Left ventricle myocardium superior (tissue), 1 donor: Measurements from ENCODE around the gene CLSTN2. TPM values are rescaled to one million over a fixed set of nuclear protein-coding genes. Genes with fewer than 3 reads are reported as not detected.

Source experiments
- ATAC-seq: fragments of 200-7000 bp; cut with Tn5 transposase; one replicate; pipeline ENCODE4 v1.9.1; 2020; ENCODE audit warnings: mild to moderate bottlenecking, moderate library complexity
- DNase-seq: peaks from one replicate; pipeline ENCODE4 v3.0.0-alpha.2; 2020
- intact Hi-C: fragments of 100-400 bp; cut with micrococcal nuclease; formaldehyde crosslinking; loops from one replicate; pipeline ENCODE4 v1.11.0; 2022
- total RNA-seq: library from RNA; stranded (reverse); fragmentation: NEBNext Ultra II Directional; extraction: Animal tissue kit (Norgen Biotek cat#: 25700); gene quantifications from one replicate; pipeline ENCODE4 v1.2.1, GENCODE V29; 2021
- donor health status: DM: no; HTN: yes; CAD: no; lungs with severe emphysema.

Gene CLSTN2
- total RNA-seq, 1 donor from 2014 or later, result 4.9 TPM

DNA sequence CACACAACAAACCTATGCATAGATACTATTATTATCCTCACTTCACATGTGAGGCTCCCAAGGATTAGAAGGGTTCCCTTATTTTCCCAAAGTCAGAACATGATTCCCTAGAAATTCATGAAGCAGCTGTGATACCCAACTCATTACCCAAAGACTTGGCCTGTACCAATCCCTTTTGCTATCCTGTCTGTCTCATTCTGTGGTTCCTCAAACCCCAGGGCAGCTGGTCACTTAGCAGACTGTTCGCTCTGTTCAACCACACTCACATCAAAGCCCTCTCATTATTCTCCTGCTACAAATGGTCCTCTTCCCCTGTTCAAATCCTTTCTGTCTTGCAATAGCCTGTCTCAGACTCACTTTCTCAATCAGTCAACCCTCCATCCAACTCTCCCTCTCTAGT is 588.6 kb downstream of the CLSTN2 start:
- ATAC-seq (no peak), DNase-seq (no peak)
- intact Hi-C loops, result no loop called here

- ATAC-seq (no peak), DNase-seq (no peak)
- intact Hi-C loops, result no loop called here
Observed at GRCh38 chr3:140527156-140527555, 592.2 kb downstream of the CLSTN2 start.

DNA sequence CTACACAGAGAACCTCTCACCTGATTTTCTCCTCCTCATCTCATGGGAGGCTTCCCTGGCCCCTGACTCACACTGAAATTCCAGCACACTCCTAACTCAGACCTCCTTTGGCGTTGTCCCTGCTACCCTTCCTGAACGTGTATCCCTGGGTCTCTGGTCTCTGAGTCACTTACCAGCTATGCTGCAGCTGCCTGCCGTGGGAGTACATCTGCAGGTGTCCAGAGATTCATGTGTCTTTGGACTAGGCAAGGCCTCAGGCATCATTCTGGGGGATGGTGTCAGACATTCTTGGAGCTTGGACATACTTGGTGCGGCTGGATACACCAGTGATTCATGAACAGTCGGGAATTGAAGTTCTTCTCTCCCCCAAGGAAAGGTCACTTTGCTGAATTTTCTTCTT is 594.1 kb downstream of the CLSTN2 start:
- ATAC-seq, result no peak
- DNase-seq, result no peak
- intact Hi-C loops, result no loop called here

GRCh38 chr3:140529558-140529957 is 594.6 kb downstream of the CLSTN2 start:
- intact Hi-C loops, result no loop called here

DNA sequence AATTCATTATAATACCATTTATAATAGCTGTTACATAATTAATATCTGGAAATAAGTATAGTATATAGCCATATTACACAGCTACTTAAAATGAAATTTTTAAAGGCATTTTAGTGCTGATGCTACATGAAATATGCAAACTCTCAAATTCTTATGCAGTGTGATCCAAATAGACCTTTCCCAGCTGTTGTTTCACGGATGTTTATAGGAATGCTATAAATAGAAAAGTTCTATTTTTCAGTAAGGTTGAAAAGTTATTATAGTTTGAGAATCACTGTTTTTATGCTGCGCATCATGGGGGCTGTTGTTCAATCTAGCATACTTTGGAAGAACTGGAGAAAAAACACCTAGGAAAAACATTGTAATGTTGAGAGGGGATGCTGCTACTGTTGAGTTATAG is 595.1 kb downstream of the CLSTN2 start:
- ATAC-seq, result no peak
- intact Hi-C loops, result no loop called here
- DNase-seq, result no peak

More at GRCh38 chr3:140529558-140529957, 594.6 kb downstream of the CLSTN2 start:
- DNase-seq (no peak), ATAC-seq (no peak)

DNA sequence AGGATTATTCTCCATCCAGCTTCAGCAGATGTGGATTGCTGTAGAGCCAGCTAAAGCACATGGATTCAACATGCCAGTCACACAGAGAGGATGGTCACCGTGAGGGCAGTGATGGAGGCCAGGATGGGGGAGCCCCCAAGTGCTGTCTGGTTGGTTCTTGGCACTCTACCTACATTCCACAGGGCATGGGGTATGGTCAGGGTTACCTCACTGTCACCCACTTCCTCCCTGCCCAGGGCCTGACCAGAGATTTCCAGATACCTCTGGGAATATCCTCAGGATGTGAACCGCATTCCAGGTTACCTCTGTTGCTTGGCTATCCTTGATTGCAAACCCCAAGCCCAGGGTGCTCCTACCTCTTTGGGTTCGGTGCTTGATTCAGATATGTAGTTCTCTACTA is 595.6 kb downstream of the CLSTN2 start:
- intact Hi-C loops, result no loop called here
- no peak for DNase-seq
- ATAC-seq, result no peak

- ATAC-seq (no peak), DNase-seq (no peak)
- intact Hi-C loops, result no loop called here
Observed at GRCh38 chr3:140532793-140533330, 597.9 kb downstream of the CLSTN2 start.

DNA sequence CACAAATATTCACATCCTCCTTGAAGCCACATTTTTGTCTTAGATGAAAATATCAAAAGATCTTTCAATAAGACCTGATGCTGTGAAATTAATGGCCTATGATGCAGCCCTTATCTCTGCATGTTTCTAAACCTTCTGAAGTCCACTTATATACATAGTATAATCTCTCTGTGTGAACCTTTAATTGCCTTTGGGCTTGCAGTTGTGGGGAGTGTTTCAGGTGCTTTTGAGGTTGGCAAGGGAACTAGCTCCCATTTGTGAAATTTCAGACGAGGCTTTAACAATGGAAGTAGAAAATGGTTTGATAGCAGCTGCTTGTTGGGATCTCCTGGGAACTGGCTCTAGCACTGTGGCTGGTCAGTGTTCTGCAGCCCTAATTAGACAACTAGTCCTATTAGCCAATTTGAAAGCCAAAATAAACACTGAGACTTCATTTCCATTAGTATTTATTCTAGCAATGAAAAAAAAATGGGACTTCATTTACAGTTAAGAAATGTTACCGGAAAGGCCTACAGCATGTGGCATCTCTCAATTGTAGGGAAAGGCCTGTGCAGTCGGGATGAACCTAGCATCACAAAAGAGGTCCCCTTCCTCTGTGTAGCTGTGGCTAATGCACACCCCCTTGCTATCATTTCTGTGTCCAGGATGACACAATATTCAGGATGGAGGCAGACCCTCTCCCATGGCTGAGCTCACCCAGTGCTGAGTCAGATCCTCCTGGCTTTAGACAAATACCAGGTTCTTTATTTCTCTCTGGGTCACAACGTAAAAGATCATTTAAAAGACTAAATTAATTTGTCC is 602.1 kb downstream of the CLSTN2 start:
- peak; percentile 61 for ATAC-seq
- intact Hi-C loops, result no loop called here
- DNase-seq, result no peak

GRCh38 chr3:140537727-140538082 is 602.7 kb downstream of the CLSTN2 start:
- no peak for DNase-seq
- ATAC-seq, result no peak
- intact Hi-C loops, result no loop called here

DNA sequence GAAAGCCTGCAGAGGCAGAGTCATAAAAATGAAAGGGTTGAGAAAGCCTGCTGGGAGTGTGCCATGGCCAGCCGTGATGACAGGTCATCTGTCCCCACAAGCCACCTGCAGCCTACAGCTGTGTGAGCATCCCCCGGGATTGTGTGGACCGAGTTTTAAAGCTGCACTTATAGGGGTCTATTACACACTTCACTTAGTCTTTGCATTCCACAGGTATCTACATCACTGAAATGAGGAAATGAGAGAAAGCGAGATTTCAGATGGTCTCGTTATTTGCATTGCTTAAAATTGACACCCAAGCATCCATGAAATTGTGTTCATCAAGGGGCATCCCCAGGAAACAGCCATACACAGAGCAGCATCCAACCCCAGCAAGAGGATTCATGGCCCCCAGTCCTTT is 605.3 kb downstream of the CLSTN2 start:
- intact Hi-C loops, result no loop called here
- no peak for ATAC-seq

GRCh38 chr3:140541975-140542653 is 607.1 kb downstream of the CLSTN2 start:
- intact Hi-C loops, result no loop called here
- ATAC-seq (no peak), DNase-seq (no peak)

More for the DNA sequence above, 605.3 kb downstream of the CLSTN2 start:
- no peak for DNase-seq

- DNase-seq (no peak), ATAC-seq (no peak)
- intact Hi-C loops, result no loop called here
Observed at GRCh38 chr3:140545197-140545596, 610.2 kb downstream of the CLSTN2 start.

- no peak for ATAC-seq
- intact Hi-C loops, result no loop called here
Observed at GRCh38 chr3:140545756-140546155, 610.8 kb downstream of the CLSTN2 start.

GRCh38 chr3:140546649-140547048 is 611.7 kb downstream of the CLSTN2 start:
- intact Hi-C loops, result no loop called here
- ATAC-seq, result no peak

More at GRCh38 chr3:140545756-140546155, 610.8 kb downstream of the CLSTN2 start:
- DNase-seq, result no peak

GRCh38 chr3:140552403-140552802 is 617.4 kb downstream of the CLSTN2 start:
- intact Hi-C loops, result loop anchor here (10.0 kb wide), 1 partner anchor 182 kb away; no protein-coding TSS in a partner anchor
- ATAC-seq, result no peak

More at GRCh38 chr3:140546649-140547048, 611.7 kb downstream of the CLSTN2 start:
- no peak for DNase-seq

GRCh38 chr3:140552898-140553297 is 617.9 kb downstream of the CLSTN2 start:
- ATAC-seq, result peak; percentile 77
- intact Hi-C loops, result loop anchor here (10.0 kb wide), 1 partner anchor 182 kb away; no protein-coding TSS in a partner anchor
- peak; percentile 45 for DNase-seq

More at GRCh38 chr3:140552403-140552802, 617.4 kb downstream of the CLSTN2 start:
- DNase-seq, result no peak

GRCh38 chr3:140553591-140553990 is 618.6 kb downstream of the CLSTN2 start:
- DNase-seq (no peak), ATAC-seq (no peak)
- intact Hi-C loops, result loop anchor here (10.0 kb wide), 1 partner anchor 181 kb away; no protein-coding TSS in a partner anchor

GRCh38 chr3:140555666-140556065 is 620.7 kb downstream of the CLSTN2 start:
- DNase-seq (no peak), ATAC-seq (no peak)
- intact Hi-C loops, result loop anchor here (10.0 kb wide), 1 partner anchor 179 kb away; no protein-coding TSS in a partner anchor

DNA sequence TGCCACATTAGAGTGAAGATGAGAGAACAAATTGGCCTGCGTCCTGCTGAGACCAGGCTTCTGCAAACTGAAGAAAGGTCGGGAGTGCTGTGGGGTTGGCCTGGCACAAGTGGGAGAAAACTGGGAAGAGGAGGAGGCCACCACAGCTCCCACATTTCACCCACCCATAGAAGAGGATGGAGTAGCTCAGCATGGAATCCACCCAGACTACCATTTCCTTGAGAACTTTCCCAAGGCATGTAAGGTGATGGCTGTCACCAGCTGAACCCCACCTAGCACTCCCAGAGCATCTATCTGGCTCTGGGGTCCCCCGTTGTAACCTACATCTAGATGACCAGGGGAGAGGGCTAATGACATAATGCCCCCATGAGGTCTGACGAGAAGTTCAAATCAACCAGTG is 622.5 kb downstream of the CLSTN2 start:
- DNase-seq, result no peak
- intact Hi-C loops, result loop anchor here (10.0 kb wide), 1 partner anchor 177 kb away; no protein-coding TSS in a partner anchor
- ATAC-seq, result no peak

- ATAC-seq, result no peak
- intact Hi-C loops, result loop anchor here (10.0 kb wide), 1 partner anchor 175 kb away; no protein-coding TSS in a partner anchor
- DNase-seq, result no peak
Observed at GRCh38 chr3:140559546-140559945, 624.6 kb downstream of the CLSTN2 start.
